Measurements from ENCODE around the gene MYOG.

MYOG gene

GRCh38 chr1:203124546-203125317, 38.9 kb upstream of the MYOG start:
- Histone ChIP-seq H3K23ac (ENCODE audit: low read length) (no peak overlapping the region), H2BK120ac (ENCODE audit: low read depth, low read length) (no peak overlapping the region), H2AK5ac (ENCODE audit: low read length) (no peak overlapping the region), H3K18ac (ENCODE audit: low read length) (no peak overlapping the region), H3K56ac (ENCODE audit: low read length) (no peak overlapping the region), H3K4me1 (ENCODE audit: control insufficient read depth, low read depth, low read length) (peaks cover 16% of the 10 kb centered on the region), H3K79me2 (ENCODE audit: control insufficient read depth, insufficient read depth, low read length) (peaks cover 2% of the 10 kb centered on the region), H3K4ac (ENCODE audit: low read depth, low read length) (no peak overlapping the region), H4K8ac (ENCODE audit: low read depth, low read length) (no peak overlapping the region), H3K9ac (ENCODE audit: low read length) (no peak overlapping the region), H3K4me2 (ENCODE audit: low read length) (no peak overlapping the region), H3K79me1 (ENCODE audit: low read length) (no peaks in the 10 kb centered on the region), H3K27me3 (ENCODE audit: insufficient read depth, low read length, poor library complexity) (no peaks in the 10 kb centered on the region), H3K36me3 (ENCODE audit: control insufficient read depth, insufficient read depth, low read length) (no peaks in the 10 kb centered on the region), H2BK15ac (replicated peaks; ENCODE audit: low read depth) (no peak overlapping the region), H3K4me3 (ENCODE audit: low read length) (no peak overlapping the region), H3K27ac (ENCODE audit: low read depth, low read length) (no peak overlapping the region), H4K5ac (ENCODE audit: low read length) (no peak overlapping the region), H2BK5ac (ENCODE audit: low read length) (no peak overlapping the region)
- WGBS (ENCODE audit: extremely low coverage, insufficient coverage, low lambda C conversion rate) = no CpG with 5 or more reads among the region's 5 CpGs
- no peak for DNase-seq

GRCh38 chr1:203124011-203124410, 38.2 kb upstream of the MYOG start:
- no peak for DNase-seq
- Histone ChIP-seq H2BK5ac (ENCODE audit: low read length) (no peak overlapping the region), H3K23ac (ENCODE audit: low read length) (no peak overlapping the region), H3K4me1 (ENCODE audit: control insufficient read depth, low read depth, low read length) (peaks cover 16% of the 10 kb centered on the region), H3K18ac (ENCODE audit: low read length) (no peak overlapping the region), H3K4me2 (ENCODE audit: low read length) (no peak overlapping the region), H3K56ac (ENCODE audit: low read length) (peak overlapping the region; percentile 62), H3K4me3 (ENCODE audit: low read length) (no peak overlapping the region), H4K8ac (ENCODE audit: low read depth, low read length) (no peak overlapping the region), H3K4ac (ENCODE audit: low read depth, low read length) (no peak overlapping the region), H2BK15ac (replicated peaks; ENCODE audit: low read depth) (no peak overlapping the region), H3K27me3 (ENCODE audit: insufficient read depth, low read length, poor library complexity) (no peaks in the 10 kb centered on the region), H4K5ac (ENCODE audit: low read length) (no peak overlapping the region), H2AK5ac (ENCODE audit: low read length) (no peak overlapping the region), H3K79me1 (ENCODE audit: low read length) (no peaks in the 10 kb centered on the region), H2BK120ac (ENCODE audit: low read depth, low read length) (no peak overlapping the region), H3K27ac (ENCODE audit: low read depth, low read length) (no peak overlapping the region), H3K36me3 (ENCODE audit: control insufficient read depth, insufficient read depth, low read length) (no peaks in the 10 kb centered on the region), H3K9ac (ENCODE audit: low read length) (no peak overlapping the region), H3K79me2 (ENCODE audit: control insufficient read depth, insufficient read depth, low read length) (peaks cover 2% of the 10 kb centered on the region)
- WGBS (ENCODE audit: extremely low coverage, insufficient coverage, low lambda C conversion rate) = no CpG with 5 or more reads among the region's 5 CpGs

- DNase-seq = no peak
- no peaks in the 10 kb centered on the region for H3K79me1 ChIP-seq (ENCODE audit: low read length)
- no peak overlapping the region for H4K8ac ChIP-seq (ENCODE audit: low read depth, low read length)
- no peak overlapping the region for H3K4me2 ChIP-seq (ENCODE audit: low read length)
- no peaks in the 10 kb centered on the region for H3K27me3 ChIP-seq (ENCODE audit: insufficient read depth, low read length, poor library complexity)
- no peak overlapping the region for H3K18ac ChIP-seq (ENCODE audit: low read length)
- no peak overlapping the region for H3K9ac ChIP-seq (ENCODE audit: low read length)
- no CpG with 5 or more reads among the region's 2 CpGs for WGBS (ENCODE audit: extremely low coverage, insufficient coverage, low lambda C conversion rate)
- no peaks in the 10 kb centered on the region for H3K36me3 ChIP-seq (ENCODE audit: control insufficient read depth, insufficient read depth, low read length)
- H2BK120ac ChIP-seq (ENCODE audit: low read depth, low read length) = no peak overlapping the region
- no peak overlapping the region for H4K5ac ChIP-seq (ENCODE audit: low read length)
- peaks cover 12% of the 10 kb centered on the region for H3K4me1 ChIP-seq (ENCODE audit: control insufficient read depth, low read depth, low read length)
- no peak overlapping the region for H2BK5ac ChIP-seq (ENCODE audit: low read length)
- no peak overlapping the region for H3K27ac ChIP-seq (ENCODE audit: low read depth, low read length)
- no peak overlapping the region for H3K4me3 ChIP-seq (ENCODE audit: low read length)
- no peaks in the 10 kb centered on the region for H3K79me2 ChIP-seq (ENCODE audit: control insufficient read depth, insufficient read depth, low read length)
- H2BK15ac ChIP-seq (replicated peaks; ENCODE audit: low read depth) = no peak overlapping the region
- no peak overlapping the region for H3K4ac ChIP-seq (ENCODE audit: low read depth, low read length)
- H2AK5ac ChIP-seq (ENCODE audit: low read length) = no peak overlapping the region
- H3K23ac ChIP-seq (ENCODE audit: low read length) = no peak overlapping the region
- H3K56ac ChIP-seq (ENCODE audit: low read length) = no peak overlapping the region
Observed at GRCh38 chr1:203122159-203122558, 36.3 kb upstream of the MYOG start.

- WGBS (ENCODE audit: extremely low coverage, insufficient coverage, low lambda C conversion rate) = no CpG with 5 or more reads among the region's 11 CpGs
- Histone ChIP-seq H3K18ac (ENCODE audit: low read length) (no peak overlapping the region), H3K23ac (ENCODE audit: low read length) (no peak overlapping the region), H2AK5ac (ENCODE audit: low read length) (no peak overlapping the region), H3K4me1 (ENCODE audit: control insufficient read depth, low read depth, low read length) (peaks cover 5% of the 10 kb centered on the region), H3K27me3 (ENCODE audit: insufficient read depth, low read length, poor library complexity) (no peaks in the 10 kb centered on the region), H3K36me3 (ENCODE audit: control insufficient read depth, insufficient read depth, low read length) (no peaks in the 10 kb centered on the region), H3K4ac (ENCODE audit: low read depth, low read length) (no peak overlapping the region), H3K9ac (ENCODE audit: low read length) (no peak overlapping the region), H3K27ac (ENCODE audit: low read depth, low read length) (no peak overlapping the region), H2BK5ac (ENCODE audit: low read length) (no peak overlapping the region), H4K5ac (ENCODE audit: low read length) (no peak overlapping the region), H2BK15ac (replicated peaks; ENCODE audit: low read depth) (no peak overlapping the region), H3K4me3 (ENCODE audit: low read length) (no peak overlapping the region), H4K8ac (ENCODE audit: low read depth, low read length) (no peak overlapping the region), H2BK120ac (ENCODE audit: low read depth, low read length) (no peak overlapping the region), H3K4me2 (ENCODE audit: low read length) (no peak overlapping the region), H3K56ac (ENCODE audit: low read length) (no peak overlapping the region), H3K79me1 (ENCODE audit: low read length) (no peaks in the 10 kb centered on the region), H3K79me2 (ENCODE audit: control insufficient read depth, insufficient read depth, low read length) (no peaks in the 10 kb centered on the region)
- DNase-seq = no peak
Observed at GRCh38 chr1:203121186-203122015, 35.6 kb upstream of the MYOG start.

- Histone ChIP-seq H3K27me3 (ENCODE audit: insufficient read depth, low read length, poor library complexity) (no peaks in the 10 kb centered on the region), H3K79me2 (ENCODE audit: control insufficient read depth, insufficient read depth, low read length) (no peaks in the 10 kb centered on the region), H3K4me2 (ENCODE audit: low read length) (no peak overlapping the region), H3K23ac (ENCODE audit: low read length) (no peak overlapping the region), H3K36me3 (ENCODE audit: control insufficient read depth, insufficient read depth, low read length) (no peaks in the 10 kb centered on the region), H4K8ac (ENCODE audit: low read depth, low read length) (no peak overlapping the region), H3K4ac (ENCODE audit: low read depth, low read length) (no peak overlapping the region), H3K18ac (ENCODE audit: low read length) (no peak overlapping the region), H3K4me3 (ENCODE audit: low read length) (no peak overlapping the region), H4K5ac (ENCODE audit: low read length) (no peak overlapping the region), H2BK120ac (ENCODE audit: low read depth, low read length) (no peak overlapping the region), H3K79me1 (ENCODE audit: low read length) (no peaks in the 10 kb centered on the region), H2BK5ac (ENCODE audit: low read length) (no peak overlapping the region), H3K4me1 (ENCODE audit: control insufficient read depth, low read depth, low read length) (no peaks in the 10 kb centered on the region), H2AK5ac (ENCODE audit: low read length) (no peak overlapping the region), H3K27ac (ENCODE audit: low read depth, low read length) (no peak overlapping the region), H2BK15ac (replicated peaks; ENCODE audit: low read depth) (no peak overlapping the region), H3K9ac (ENCODE audit: low read length) (no peak overlapping the region), H3K56ac (ENCODE audit: low read length) (no peak overlapping the region)
- no peak for DNase-seq
- no CpG with 5 or more reads among the region's 7 CpGs for WGBS (ENCODE audit: extremely low coverage, insufficient coverage, low lambda C conversion rate)
Observed at GRCh38 chr1:203120325-203121153, 34.7 kb upstream of the MYOG start.
